Upper lobe of left lung (tissue), 6 donors: Measurements from ENCODE around the gene HDHD3. TPM values are rescaled to one million over a fixed set of nuclear protein-coding genes. Genes with fewer than 3 reads are reported as not detected.

Source experiments
- ATAC-seq, 2 donors: fragments of 200-7000 bp; cut with Tn5 transposase; one replicate each; pipeline ENCODE4 v1.9.1; 2022; ENCODE audit warnings: mild to moderate bottlenecking in 2 of 2, moderate library complexity in 2 of 2; ENCODE audit not compliant: low FRiP score in 2 of 2
- DNase-seq, 2 donors: peaks; one replicate each; pipeline ENCODE4 v3.0.0-alpha.2; 2019 to 2020
- H3K27ac ChIP-seq, 4 donors: fragments of 200-600 bp; sonication (generic); one replicate each; pipeline ENCODE4 v1.5.1; 2016 to 2019
- H3K27me3 ChIP-seq, 4 donors: fragments of 200-600 bp; sonication (generic); one replicate each; pipeline ENCODE4 v1.5.1; 2017 to 2019
- H3K36me3 ChIP-seq, 4 donors: fragments of 200-600 bp; sonication (generic); one replicate each; pipeline ENCODE4 v1.5.1; 2016 to 2019
- H3K4me1 ChIP-seq, 4 donors: fragments of 200-600 bp; sonication (generic); one replicate each; pipeline ENCODE4 v1.5.1; 2018 to 2019
- H3K4me3 ChIP-seq, 4 donors: fragments of 200-600 bp; sonication (generic); one replicate each; pipeline ENCODE4 v1.5.1; 2017 to 2019; ENCODE audit warnings: mild to moderate bottlenecking in 2 of 4, moderate library complexity in 1 of 4
- H3K9me3 ChIP-seq, 4 donors: fragments of 200-600 bp; sonication (generic); one replicate each; pipeline ENCODE4 v1.5.1; 2018 to 2019
- CTCF ChIP-seq, 6 experiments: fragments of 450-650 bp in 4 of 6; fragments of 200-600 bp in 2 of 6; sonication (generic) in 2 of 6; IDR thresholded peaks; one replicate each; pipeline ENCODE4 v1.5.1; 2016 to 2019; ENCODE audit warnings: antibody characterized with exemption in 6 of 6
- EP300 ChIP-seq, 4 donors: sonication (generic); formaldehyde crosslinking; IDR thresholded peaks; one replicate each; pipeline ENCODE4 v1.5.1; 2017; ENCODE audit warnings: antibody characterized with exemption in 4 of 4, control low read depth in 2 of 4
- POLR2A ChIP-seq, 4 donors: fragments of 450-650 bp; IDR thresholded peaks; one replicate each; pipeline ENCODE4 v1.5.1; 2016 to 2017; ENCODE audit warnings: antibody characterized with exemption in 4 of 4, mild to moderate bottlenecking in 2 of 4
- POLR2AphosphoS5 ChIP-seq, 2 donors: sonication (generic); formaldehyde crosslinking; IDR thresholded peaks; one replicate each; pipeline ENCODE4 v1.5.1; 2017; ENCODE audit warnings: antibody characterized with exemption in 2 of 2
- WGBS, 2 donors: methylation state at CpG; one replicate each; pipeline ENCODE4 v1.1.5; 2017 to 2018; 5-methylcytosine and 5-hydroxymethylcytosine counted together
- total RNA-seq, 6 donors: library from RNA; depleted of rRNA in 4 of 6; stranded (reverse); fragments of >200 nt in 4 of 6; gene quantifications; one replicate each; pipeline versions ENCODE4 v1.1.0 to v1.2.1, GENCODE V29; 2016 to 2021
- donor health status: DM: no; HTN: no; CAD: no; lungs with moderate emphysema.
- donor health status: DM: no; HTN: yes; CAD: no; lungs with severe emphysema.

HDHD3 gene
- total RNA-seq, 6 donors from 2014 or later = 12.0 to 25.8 (median 19.6) TPM

DNA sequence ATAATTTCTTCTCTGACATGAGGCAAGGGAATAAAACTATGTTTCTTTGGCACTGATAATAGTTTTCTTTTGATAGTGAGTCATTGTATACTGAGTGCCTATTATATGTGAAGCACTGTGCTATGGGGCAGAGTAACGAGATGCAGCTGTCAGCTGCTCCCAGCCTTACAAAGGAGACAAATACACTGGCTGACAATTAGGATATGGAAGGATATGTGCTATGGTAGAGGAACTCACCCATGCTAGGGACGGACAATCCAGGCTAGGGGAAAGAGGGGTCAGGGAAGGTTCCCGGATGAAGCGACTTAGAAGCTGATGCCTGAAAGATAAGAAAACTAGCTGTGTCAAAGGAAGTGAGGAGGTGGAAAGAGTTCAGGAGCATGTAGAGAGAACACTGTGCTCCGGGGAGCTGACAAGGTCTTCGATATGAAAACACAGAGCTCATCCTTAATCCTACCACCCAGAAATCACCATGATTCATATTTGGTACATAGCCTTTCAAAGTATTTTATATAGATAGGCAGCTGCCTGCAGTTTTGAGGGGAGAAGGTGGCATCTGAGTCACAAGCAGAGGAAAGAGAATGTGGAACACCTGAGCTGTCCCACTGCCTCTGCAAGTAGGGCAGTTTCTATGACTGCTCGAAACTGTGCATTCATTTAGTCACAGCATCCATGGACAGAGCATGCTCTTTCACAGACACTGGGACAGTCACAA, 15.3 kb downstream of the HDHD3 start:
- peaks cover 0 to 3% (median 0%) of the 10 kb centered on the region in 4 donors for H3K4me1 ChIP-seq
- no peak for DNase-seq
- no peak for ATAC-seq
- H3K27me3 ChIP-seq = no peaks in the 10 kb centered on the region
- TF ChIP-seq POLR2A (IDR thresholded peaks at IDR 0.05) (no peak), POLR2AphosphoS5 (IDR thresholded peaks at IDR 0.05) (no peak), CTCF (IDR thresholded peaks at IDR 0.05) (no peak), EP300 (IDR thresholded peaks at IDR 0.05) (no peak)
- H3K9me3 ChIP-seq = no peaks in the 10 kb centered on the region
- H3K4me3 ChIP-seq = no peak overlapping the region
- WGBS, 2 donors = 62 to 79% methylated on average over 7 of the region's 7 CpGs
- no peaks in the 10 kb centered on the region for H3K36me3 ChIP-seq
- H3K27ac ChIP-seq = no peak overlapping the region

- ATAC-seq (no peak), DNase-seq (peak in 1 of 2 donors; percentile 40)
- TF ChIP-seq CTCF (IDR thresholded peaks at IDR 0.05) (no peak), EP300 (IDR thresholded peaks at IDR 0.05) (no peak), POLR2AphosphoS5 (IDR thresholded peaks at IDR 0.05) (no peak), POLR2A (IDR thresholded peaks at IDR 0.05) (no peak)
- H3K36me3 ChIP-seq = no peaks in the 10 kb centered on the region
- 88 to 90% methylated on average over 15 of the region's 15 CpGs for WGBS, 2 donors
- H3K27me3 ChIP-seq = no peaks in the 10 kb centered on the region
- H3K4me3 ChIP-seq = no peak overlapping the region
- H3K9me3 ChIP-seq = no peaks in the 10 kb centered on the region
- H3K4me1 ChIP-seq = peaks cover 0 to 1% (median 0%) of the 10 kb centered on the region in 4 donors
- H3K27ac ChIP-seq = no peak overlapping the region
Observed at GRCh38 chr9:113360242-113360842, 16.4 kb downstream of the HDHD3 start.

- Histone ChIP-seq H3K4me3 (no peak overlapping the region), H3K27ac (no peak overlapping the region), H3K27me3 (no peaks in the 10 kb centered on the region), H3K36me3 (no peaks in the 10 kb centered on the region), H3K4me1 (no peaks in the 10 kb centered on the region), H3K9me3 (no peaks in the 10 kb centered on the region)
- no peak for ATAC-seq
- DNase-seq = no peak
- WGBS, 2 donors = 91 to 93% methylated on average over 1 of the region's 1 CpG
- TF ChIP-seq POLR2AphosphoS5 (IDR thresholded peaks at IDR 0.05) (no peak), EP300 (IDR thresholded peaks at IDR 0.05) (no peak), POLR2A (IDR thresholded peaks at IDR 0.05) (no peak), CTCF (IDR thresholded peaks at IDR 0.05) (no peak)
Observed at GRCh38 chr9:113359385-113359784, 17.4 kb downstream of the HDHD3 start.

DNA sequence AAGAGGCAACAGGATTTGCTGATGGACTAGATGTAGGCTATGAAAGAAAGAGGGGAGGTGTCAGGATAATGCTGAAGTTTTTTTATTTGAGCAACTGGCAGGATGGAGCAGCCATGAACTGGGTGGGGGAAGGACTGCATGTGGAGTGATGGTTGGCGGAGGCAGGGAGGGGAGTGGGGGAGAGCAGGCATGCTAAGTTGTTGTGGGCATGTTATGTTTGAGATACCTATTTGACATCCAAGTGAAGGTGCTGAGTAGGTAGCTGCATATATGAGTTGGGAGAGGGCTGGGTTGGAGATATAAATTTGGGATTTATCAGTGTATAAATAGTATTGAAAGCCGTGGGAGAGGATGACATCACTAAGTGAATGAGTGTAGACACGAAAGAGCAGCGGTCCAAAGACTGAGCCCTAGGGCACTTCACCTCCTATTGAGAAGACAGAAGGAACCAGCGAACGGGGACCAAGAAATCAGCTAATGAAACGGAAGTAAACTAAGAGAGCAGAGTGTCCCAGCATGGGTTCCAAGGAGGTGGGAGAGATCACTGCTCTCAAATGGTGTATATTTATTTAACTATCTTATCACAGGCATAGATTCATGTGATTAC, 20.0 kb downstream of the HDHD3 start:
- TF ChIP-seq POLR2AphosphoS5 (IDR thresholded peaks at IDR 0.05) = no peak
- no peak for TF ChIP-seq CTCF (IDR thresholded peaks at IDR 0.05)
- no peak for TF ChIP-seq POLR2A (IDR thresholded peaks at IDR 0.05)
- TF ChIP-seq EP300 (IDR thresholded peaks at IDR 0.05) = no peak
- H3K4me3 ChIP-seq = no peak overlapping the region
- DNase-seq = no peak
- H3K4me1 ChIP-seq = no peaks in the 10 kb centered on the region
- H3K27ac ChIP-seq = no peak overlapping the region
- no peaks in the 10 kb centered on the region for H3K27me3 ChIP-seq
- WGBS, 2 donors = 68 to 75% methylated on average over 7 of the region's 7 CpGs
- no peaks in the 10 kb centered on the region for H3K36me3 ChIP-seq
- ATAC-seq = no peak
- no peaks in the 10 kb centered on the region for H3K9me3 ChIP-seq
